Esophagus squamous epithelium (tissue), 5 donors: ENCODE data around the gene ASTN2. TPM values are rescaled to one million over a fixed set of nuclear protein-coding genes. Genes with fewer than 3 reads are reported as not detected.

ENCODE experiments used
- DNase-seq: peaks from one replicate; lab custom pipeline; 2025; lab: John Stamatoyannopoulos, UW
- H3K27ac ChIP-seq, 4 donors: fragments of 200-600 bp; sonication (generic); one replicate each; pipeline ENCODE4 v1.5.1; 2016 to 2019; ENCODE audit warnings: mild to moderate bottlenecking in 1 of 4
- H3K27me3 ChIP-seq, 4 donors: fragments of 200-600 bp; sonication (generic); 1 replicate in 3 of 4; 2 replicates in 1 of 4; pipeline versions ENCODE4 v1.5.1 to v1.6.0; 2017 to 2021; ENCODE audit warnings: antibody characterized with exemption in 1 of 4
- H3K36me3 ChIP-seq, 3 donors: fragments of 200-600 bp; sonication (generic); one replicate each; pipeline ENCODE4 v1.5.1; 2016 to 2019
- H3K4me1 ChIP-seq, 3 donors: fragments of 200-600 bp; sonication (generic); one replicate each; pipeline ENCODE4 v1.5.1; 2017 to 2019
- H3K4me3 ChIP-seq, 4 donors: fragments of 200-600 bp; sonication (generic); 1 replicate in 3 of 4; 2 replicates in 1 of 4; pipeline ENCODE4 v1.5.1; 2016 to 2019; ENCODE audit warnings: mild to moderate bottlenecking in 2 of 4, moderate library complexity in 1 of 4
- H3K9me3 ChIP-seq, 3 donors: fragments of 200-600 bp; sonication (generic); one replicate each; pipeline ENCODE4 v1.5.1; 2016 to 2019
- POLR2A ChIP-seq, 4 donors: fragments of 450-650 bp; IDR thresholded peaks; one replicate each; pipeline ENCODE4 v1.6.1; 2017; ENCODE audit warnings: antibody characterized with exemption in 4 of 4, mild to moderate bottlenecking in 4 of 4, moderate library complexity in 3 of 4
- WGBS, 2 donors: methylation state at CpG; one replicate each; pipeline ENCODE4 v1.1.5; 2018; 5-methylcytosine and 5-hydroxymethylcytosine counted together
- intact Hi-C: fragments of 100-400 bp; cut with DNase I; formaldehyde crosslinking; loops from one replicate; pipeline ENCODE4 v1.15.0; 2022
- total RNA-seq, 4 donors: library from RNA; depleted of rRNA; stranded (reverse); fragments of >200 nt; gene quantifications; one replicate each; pipeline ENCODE4 v1.1.0, GENCODE V29; 2016
- TF ChIP-seq, protein P1 (sequence below), 6 experiments: fragments of 450-650 bp in 4 of 6; fragments of 200-600 bp in 2 of 6; sonication (generic) in 2 of 6; IDR thresholded peaks; one replicate each; pipeline ENCODE4 v1.5.1; 2016 to 2019; ENCODE audit warnings: antibody characterized with exemption in 6 of 6, mild to moderate bottlenecking in 4 of 6, moderate library complexity in 4 of 6
- donor health status: DM: yes; HTN: yes; CAD: no.

ASTN2 gene
- total RNA-seq, 4 donors from 2014 or later: 0.13 to 1.9 (median 0.27) TPM; not detected in 1

DNA sequence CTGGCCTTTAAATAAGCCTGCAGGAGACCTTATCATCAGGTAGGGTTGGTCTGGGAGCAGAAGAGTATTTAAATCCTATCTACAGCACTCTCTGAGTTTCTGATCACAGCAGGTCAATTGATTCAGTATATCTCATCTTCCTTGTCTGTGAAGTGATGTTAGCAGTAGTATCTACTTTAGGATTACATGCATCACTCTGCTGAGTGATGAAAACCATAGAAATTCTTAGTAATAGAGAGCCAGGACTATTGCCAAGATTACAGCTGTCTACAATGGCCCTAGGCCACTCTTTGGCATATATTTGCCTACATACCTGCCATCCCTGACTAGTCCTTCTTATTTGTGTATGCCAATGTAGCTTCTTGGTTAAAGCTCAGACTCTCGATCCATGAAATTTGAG lies 183.8 kb downstream of the ASTN2 start:
- no peaks in the 10 kb centered on the region for H3K27me3 ChIP-seq
- no peaks in the 10 kb centered on the region for H3K9me3 ChIP-seq
- H3K4me3 ChIP-seq: no peak overlapping the region
- no peak for TF ChIP-seq POLR2A (IDR thresholded peaks at IDR 0.05)
- TF ChIP-seq, protein P1, sequence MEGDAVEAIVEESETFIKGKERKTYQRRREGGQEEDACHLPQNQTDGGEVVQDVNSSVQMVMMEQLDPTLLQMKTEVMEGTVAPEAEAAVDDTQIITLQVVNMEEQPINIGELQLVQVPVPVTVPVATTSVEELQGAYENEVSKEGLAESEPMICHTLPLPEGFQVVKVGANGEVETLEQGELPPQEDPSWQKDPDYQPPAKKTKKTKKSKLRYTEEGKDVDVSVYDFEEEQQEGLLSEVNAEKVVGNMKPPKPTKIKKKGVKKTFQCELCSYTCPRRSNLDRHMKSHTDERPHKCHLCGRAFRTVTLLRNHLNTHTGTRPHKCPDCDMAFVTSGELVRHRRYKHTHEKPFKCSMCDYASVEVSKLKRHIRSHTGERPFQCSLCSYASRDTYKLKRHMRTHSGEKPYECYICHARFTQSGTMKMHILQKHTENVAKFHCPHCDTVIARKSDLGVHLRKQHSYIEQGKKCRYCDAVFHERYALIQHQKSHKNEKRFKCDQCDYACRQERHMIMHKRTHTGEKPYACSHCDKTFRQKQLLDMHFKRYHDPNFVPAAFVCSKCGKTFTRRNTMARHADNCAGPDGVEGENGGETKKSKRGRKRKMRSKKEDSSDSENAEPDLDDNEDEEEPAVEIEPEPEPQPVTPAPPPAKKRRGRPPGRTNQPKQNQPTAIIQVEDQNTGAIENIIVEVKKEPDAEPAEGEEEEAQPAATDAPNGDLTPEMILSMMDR (IDR thresholded peaks at IDR 0.05): no peak
- no peak overlapping the region for H3K27ac ChIP-seq
- H3K4me1 ChIP-seq: no peaks in the 10 kb centered on the region
- intact Hi-C loops: no loop called here
- DNase-seq: no peak
- H3K36me3 ChIP-seq: no peaks in the 10 kb centered on the region
- WGBS, 2 donors: 0 to 37% methylated on average over 1 of the region's 1 CpG

GRCh38 chr9:117224695-117225094 lies 190.2 kb downstream of the ASTN2 start:
- DNase-seq: no peak
- H3K4me1 ChIP-seq: no peaks in the 10 kb centered on the region
- TF ChIP-seq, protein P1 (IDR thresholded peaks at IDR 0.05): no peak
- TF ChIP-seq POLR2A (IDR thresholded peaks at IDR 0.05): no peak
- H3K9me3 ChIP-seq: no peaks in the 10 kb centered on the region
- H3K36me3 ChIP-seq: no peaks in the 10 kb centered on the region
- no peak overlapping the region for H3K27ac ChIP-seq
- 31 to 32% methylated on average over 4 of the region's 4 CpGs for WGBS, 2 donors
- H3K27me3 ChIP-seq: no peaks in the 10 kb centered on the region
- intact Hi-C loops: no loop called here
- H3K4me3 ChIP-seq: no peak overlapping the region

DNA sequence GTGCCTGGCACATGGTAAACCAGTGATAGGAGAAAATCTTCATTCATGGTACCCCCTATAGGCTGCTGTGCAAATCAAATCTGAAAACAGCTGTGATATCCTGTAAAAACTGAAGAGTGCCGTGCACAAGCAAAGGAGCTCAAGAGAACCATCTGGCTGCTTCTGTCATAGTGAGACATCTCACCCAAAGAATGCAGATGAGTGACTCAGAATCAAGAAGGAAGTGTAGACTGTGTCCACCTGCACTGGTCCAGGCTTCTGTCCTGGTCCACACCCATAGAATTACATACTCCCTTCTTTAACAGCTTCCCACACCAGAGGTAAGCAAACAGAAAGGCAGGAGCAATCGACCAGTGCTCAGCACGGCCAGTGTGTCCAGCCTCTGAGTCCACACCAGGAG lies 195.9 kb downstream of the ASTN2 start:
- Histone ChIP-seq H3K36me3 (no peaks in the 10 kb centered on the region), H3K4me3 (no peak overlapping the region), H3K27me3 (no peaks in the 10 kb centered on the region), H3K9me3 (no peaks in the 10 kb centered on the region), H3K4me1 (no peaks in the 10 kb centered on the region), H3K27ac (no peak overlapping the region)
- DNase-seq: no peak
- intact Hi-C loops: no loop called here
- WGBS, 2 donors: 33 to 42% methylated on average over 2 to 3 of the region's 3 CpGs
- TF ChIP-seq, protein P1 (IDR thresholded peaks at IDR 0.05): no peak
- no peak for TF ChIP-seq POLR2A (IDR thresholded peaks at IDR 0.05)

- WGBS, 2 donors: 87 to 92% methylated on average over 7 to 11 of the region's 23 CpGs
- DNase-seq: no peak
These were observed 200.4 kb downstream of the ASTN2 start for GRCh38 chr9:117214416-117214815.

DNA sequence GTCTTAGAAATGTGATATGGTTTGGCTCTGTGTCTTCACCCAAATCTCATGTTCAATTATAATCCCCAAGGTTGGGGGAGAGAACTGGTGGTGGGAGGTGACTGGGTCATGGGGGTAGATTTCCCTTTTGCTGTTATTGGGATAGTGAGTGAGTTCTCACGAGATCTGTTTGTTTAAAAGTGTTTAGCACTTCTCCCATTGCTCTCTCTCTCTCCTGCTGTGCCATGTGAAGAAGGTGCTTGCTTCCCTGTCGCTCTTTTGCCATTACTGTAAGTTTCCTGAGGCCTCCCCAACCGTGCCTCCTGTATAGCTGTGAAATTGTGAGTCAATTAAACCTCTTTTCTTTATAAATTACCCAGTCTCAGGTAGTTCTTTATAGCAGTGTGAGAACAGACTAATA lies 203.6 kb downstream of the ASTN2 start:
- Histone ChIP-seq H3K27me3 (no peaks in the 10 kb centered on the region), H3K27ac (no peak overlapping the region), H3K4me1 (no peaks in the 10 kb centered on the region), H3K36me3 (no peaks in the 10 kb centered on the region), H3K9me3 (no peaks in the 10 kb centered on the region), H3K4me3 (no peak overlapping the region)
- intact Hi-C loops: no loop called here
- DNase-seq: no peak
- TF ChIP-seq POLR2A (IDR thresholded peaks at IDR 0.05): no peak
- TF ChIP-seq, protein P1 (IDR thresholded peaks at IDR 0.05): no peak
- 9 to 14% methylated on average over 3 of the region's 3 CpGs for WGBS, 2 donors

More at GRCh38 chr9:117214416-117214815, 200.4 kb downstream of the ASTN2 start:
- Histone ChIP-seq H3K4me1 (no peaks in the 10 kb centered on the region), H3K27ac (no peak overlapping the region), H3K4me3 (no peak overlapping the region), H3K36me3 (no peaks in the 10 kb centered on the region), H3K9me3 (no peaks in the 10 kb centered on the region), H3K27me3 (no peaks in the 10 kb centered on the region)
- no peak for TF ChIP-seq POLR2A (IDR thresholded peaks at IDR 0.05)
- TF ChIP-seq, protein P1 (IDR thresholded peaks at IDR 0.05): no peak
- intact Hi-C loops: no loop called here
